GM12878 (cell line): ENCODE data around the gene DMRTA2.

Experiments
- CHD2 ChIP-seq: IDR thresholded peaks from 2 replicates; pipeline ENCODE4 v1.6.1; 2011; ENCODE audit warnings: low read depth, low read length, improper control_type of control experiment, borderline replicate concordance
- CTCF ChIP-seq, 3 experiments: IDR thresholded peaks in 2 of 3; conservative IDR thresholded peaks in 1 of 3; 2 replicates each; pipeline ENCODE4 v1.5.1; 2011; ENCODE audit warnings: low read depth in 3 of 3, low read length in 3 of 3, mild to moderate bottlenecking in 3 of 3, control low read depth in 2 of 3, moderate library complexity in 2 of 3, inconsistent platforms in 1 of 3, mixed read lengths in 1 of 3; ENCODE audit not compliant: control insufficient read depth in 2 of 3, insufficient read depth in 1 of 3; ENCODE audit errors: extremely low read depth in 1 of 3
- KDM1A ChIP-seq: fragments of 200-600 bp; sonication (generic); IDR thresholded peaks from 2 replicates; pipeline ENCODE4 v1.6.1; 2016; ENCODE audit warnings: borderline replicate concordance
- MEF2A ChIP-seq: IDR thresholded peaks from 2 replicates; pipeline ENCODE4 v1.6.1; 2011; ENCODE audit warnings: low read depth, mild to moderate bottlenecking, low read length, moderate library complexity; ENCODE audit not compliant: insufficient read depth
- NBN ChIP-seq: fragments of 450-650 bp; IDR thresholded peaks from 2 replicates; pipeline ENCODE4 v1.6.1; 2016
- NR2C2 ChIP-seq: IDR thresholded peaks from 2 replicates; pipeline ENCODE4 v1.6.1; 2011; ENCODE audit warnings: borderline replicate concordance, low read depth; ENCODE audit not compliant: control insufficient read depth, insufficient read length
- RAD21 ChIP-seq: IDR thresholded peaks from 2 replicates; pipeline ENCODE4 v1.6.1; 2011; ENCODE audit warnings: mild to moderate bottlenecking, low read depth, low read length, moderate library complexity; ENCODE audit not compliant: insufficient read depth
- RCOR1 ChIP-seq: conservative IDR thresholded peaks from 2 replicates; pipeline ENCODE4 v1.6.1; 2012; ENCODE audit warnings: low read depth, low read length, improper control_type of control experiment
- STAT1 ChIP-seq: fragments of 450-650 bp; conservative IDR thresholded peaks from 2 replicates; pipeline ENCODE4 v1.6.1; 2014; ENCODE audit warnings: antibody characterized with exemption, mild to moderate bottlenecking
- ZNF274 ChIP-seq: IDR thresholded peaks from one replicate; pipeline ENCODE4 v1.8.0; 2011; ENCODE audit not compliant: insufficient read length, insufficient read depth

GRCh38 chr1:50416553-50417453 is 6.4 kb downstream of the DMRTA2 start:
- TF ChIP-seq CTCF (IDR thresholded peaks at IDR 0.05 in 2 of 3, conservative IDR thresholded peaks at IDR 0.05 in 1 of 3; ENCODE audit: control insufficient read depth in 2 of 3, extremely low read depth in 1 of 3, insufficient read depth in 1 of 3, low read depth in 3 of 3, low read length in 3 of 3) (no peak), NR2C2 (no peak), STAT1 (no peak), MEF2A (no peak), NBN (no peak), KDM1A (no peak), RCOR1 (no peak), ZNF274 (no peak), RAD21 (no peak), CHD2 (no peak)
